HEK293 (cell line): ENCODE measurements around the gene PLXND1.

ENCODE experiments used
- CTCF ChIA-PET: fragments of 350-600 bp; formaldehyde crosslinking; extraction: SDS; loops from one replicate; lab custom pipeline; 2021; ENCODE audit warnings: antibody characterized with exemption; lab: Yijun Ruan, JAX
- POLR2A ChIA-PET: fragments of 300-600 bp; formaldehyde crosslinking; extraction: SDS; loops from one replicate; lab custom pipeline; 2020; ENCODE audit warnings: antibody characterized with exemption, inconsistent platforms; lab: Yijun Ruan, JAX
- H3K27ac ChIP-seq: fragments of 200-500 bp; sonication (Bioruptor generic); 2 replicates; pipeline ENCODE4 v1.5.1; 2014; ENCODE audit warnings: low read depth, low read length, control low read depth, inconsistent platforms; ENCODE audit errors: extremely low read depth
- H3K36me3 ChIP-seq, 2 experiments: fragments of 200-500 bp in 1 of 2; sonication (Bioruptor generic) in 1 of 2; 1 replicate in 1 of 2; 2 replicates in 1 of 2; pipeline ENCODE4 v1.5.1; 2014 to 2017; ENCODE audit warnings: inconsistent platforms in 2 of 2, low read length in 2 of 2; ENCODE audit not compliant: control insufficient read depth in 2 of 2, insufficient read depth in 1 of 2
- H3K4me1 ChIP-seq: fragments of 200-500 bp; sonication (Bioruptor generic); 2 replicates; pipeline ENCODE4 v1.5.1; 2014; ENCODE audit warnings: mild to moderate bottlenecking, low read length, inconsistent platforms; ENCODE audit not compliant: control insufficient read depth, insufficient read depth
- H3K4me3 ChIP-seq: 2 replicates; pipeline ENCODE4 v1.5.1; 2011; ENCODE audit warnings: low read depth, mild to moderate bottlenecking, control low read depth, low read length, moderate library complexity
- H3K9me3 ChIP-seq: fragments of 200-500 bp; sonication (Bioruptor generic); 2 replicates; pipeline ENCODE4 v1.5.1; 2014; ENCODE audit warnings: low read depth, low read length, inconsistent platforms; ENCODE audit not compliant: control insufficient read depth, insufficient read depth
- AEBP2 ChIP-seq: fragments of 450-650 bp; formaldehyde crosslinking; IDR thresholded peaks from 2 replicates; pipeline ENCODE4 v1.5.1; 2016; ENCODE audit warnings: missing biosample characterization, missing genetic modification characterization, borderline replicate concordance
- BCL6B ChIP-seq: fragments of 450-650 bp; formaldehyde crosslinking; IDR thresholded peaks from 2 replicates; pipeline ENCODE4 v1.5.1; 2017; ENCODE audit warnings: missing biosample characterization, missing genetic modification characterization
- HOXA7 ChIP-seq: sonication (generic); formaldehyde crosslinking; IDR thresholded peaks from 2 replicates; pipeline ENCODE4 v1.8.1; 2022; ENCODE audit warnings: missing genetic modification reagents, borderline replicate concordance
- IKZF3 ChIP-seq: fragments of 450-650 bp; IDR thresholded peaks from 2 replicates; pipeline ENCODE4 v1.5.0; 2018; ENCODE audit warnings: missing biosample characterization, mild to moderate bottlenecking, missing genetic modification characterization, moderate library complexity
- REPIN1 ChIP-seq: fragments of 450-650 bp; formaldehyde crosslinking; IDR thresholded peaks from 2 replicates; pipeline ENCODE4 v1.5.1; 2017; ENCODE audit warnings: missing biosample characterization, missing genetic modification characterization, low read depth
- SP7 ChIP-seq: fragments of 450-650 bp; formaldehyde crosslinking; IDR thresholded peaks from 2 replicates; pipeline ENCODE4 v1.5.1; 2016; ENCODE audit warnings: missing biosample characterization, missing genetic modification characterization
- ZBTB1 ChIP-seq: fragments of 450-650 bp; formaldehyde crosslinking; IDR thresholded peaks from 2 replicates; pipeline ENCODE4 v1.5.1; 2016; ENCODE audit warnings: missing biosample characterization, missing genetic modification characterization
- ZBTB49 ChIP-seq: fragments of 450-650 bp; formaldehyde crosslinking; IDR thresholded peaks from 2 replicates; pipeline ENCODE4 v1.5.1; 2016; ENCODE audit warnings: missing biosample characterization, missing genetic modification characterization, low read depth
- ZFP69B ChIP-seq: fragments of 450-650 bp; formaldehyde crosslinking; IDR thresholded peaks from 2 replicates; pipeline ENCODE4 v1.5.1; 2016; ENCODE audit warnings: missing biosample characterization, missing genetic modification characterization
- ZNF133 ChIP-seq: fragments of 450-650 bp; formaldehyde crosslinking; IDR thresholded peaks from 2 replicates; pipeline ENCODE4 v1.5.1; 2016; ENCODE audit warnings: missing biosample characterization, missing genetic modification characterization
- ZNF16 ChIP-seq: fragments of 450-650 bp; formaldehyde crosslinking; IDR thresholded peaks from 2 replicates; pipeline ENCODE4 v1.5.1; 2016; ENCODE audit warnings: low read depth, missing biosample characterization, missing genetic modification characterization
- ZNF169 ChIP-seq: fragments of 450-650 bp; formaldehyde crosslinking; IDR thresholded peaks from 2 replicates; pipeline ENCODE4 v1.5.1; 2016; ENCODE audit warnings: missing biosample characterization, missing genetic modification characterization
- ZNF175 ChIP-seq: fragments of 450-650 bp; formaldehyde crosslinking; IDR thresholded peaks from 2 replicates; pipeline ENCODE4 v1.5.1; 2016; ENCODE audit warnings: missing biosample characterization, missing genetic modification characterization
- ZNF221 ChIP-seq: fragments of 450-650 bp; formaldehyde crosslinking; IDR thresholded peaks from 2 replicates; pipeline ENCODE4 v1.5.1; 2017; ENCODE audit warnings: missing biosample characterization, missing genetic modification characterization, borderline replicate concordance
- ZNF26 ChIP-seq: fragments of 450-650 bp; formaldehyde crosslinking; IDR thresholded peaks from 2 replicates; pipeline ENCODE4 v1.5.1; 2016; ENCODE audit warnings: missing biosample characterization, missing genetic modification characterization
- ZNF292 ChIP-seq: fragments of 450-650 bp; formaldehyde crosslinking; IDR thresholded peaks from 2 replicates; pipeline ENCODE4 v1.5.1; 2016; ENCODE audit warnings: low read depth, missing biosample characterization, missing genetic modification characterization, borderline replicate concordance
- ZNF366 ChIP-seq: fragments of 450-650 bp; formaldehyde crosslinking; conservative IDR thresholded peaks from 2 replicates; pipeline ENCODE4 v1.5.1; 2016; ENCODE audit warnings: missing biosample characterization, missing genetic modification characterization
- ZNF391 ChIP-seq: fragments of 450-650 bp; formaldehyde crosslinking; IDR thresholded peaks from 2 replicates; pipeline ENCODE4 v1.5.1; 2016; ENCODE audit warnings: low read depth, missing biosample characterization, missing genetic modification characterization, borderline replicate concordance
- ZNF488 ChIP-seq: fragments of 450-650 bp; formaldehyde crosslinking; IDR thresholded peaks from 2 replicates; pipeline ENCODE4 v1.5.1; 2016; ENCODE audit warnings: missing biosample characterization, missing genetic modification characterization
- ZNF623 ChIP-seq: fragments of 450-650 bp; formaldehyde crosslinking; IDR thresholded peaks from 2 replicates; pipeline ENCODE4 v1.5.1; 2016; ENCODE audit warnings: missing biosample characterization, missing genetic modification characterization
- ZNF704 ChIP-seq: fragments of 450-650 bp; formaldehyde crosslinking; IDR thresholded peaks from 2 replicates; pipeline ENCODE4 v1.5.1; 2016; ENCODE audit warnings: missing biosample characterization, missing genetic modification characterization
- ZNF747 ChIP-seq: fragments of 450-650 bp; formaldehyde crosslinking; IDR thresholded peaks from 2 replicates; pipeline ENCODE4 v1.5.1; 2016; ENCODE audit warnings: missing biosample characterization, missing genetic modification characterization
- ZNF830 ChIP-seq: fragments of 450-650 bp; IDR thresholded peaks from 2 replicates; pipeline ENCODE4 v1.5.0; 2018; ENCODE audit warnings: missing biosample characterization, missing genetic modification characterization, low read depth, mild to moderate bottlenecking, moderate library complexity
- ZSCAN18 ChIP-seq: fragments of 450-650 bp; formaldehyde crosslinking; IDR thresholded peaks from 2 replicates; pipeline ENCODE4 v1.5.1; 2016; ENCODE audit warnings: missing biosample characterization, missing genetic modification characterization
- ZSCAN23 ChIP-seq: fragments of 450-650 bp; formaldehyde crosslinking; IDR thresholded peaks from 2 replicates; pipeline ENCODE4 v1.5.1; 2016; ENCODE audit warnings: missing biosample characterization, missing genetic modification characterization

PLXND1 gene

GRCh38 chr3:129539206-129539605 is 67.3 kb downstream of the PLXND1 start:
- Histone ChIP-seq H3K4me1 (no peaks in the 10 kb centered on the region), H3K27ac (no peak overlapping the region), H3K36me3 (no peaks in the 10 kb centered on the region), H3K9me3 (no peaks in the 10 kb centered on the region), H3K4me3 (no peak overlapping the region)
- TF ChIP-seq BCL6B (tag by site-specific recombination) (no peak), ZNF169 (tag by site-specific recombination) (no peak), SP7 (tag by site-specific recombination) (no peak), ZNF292 (tag by site-specific recombination) (no peak), REPIN1 (tag by site-specific recombination) (no peak), ZNF175 (tag by site-specific recombination) (no peak), IKZF3 (no peak), ZNF366 (tag by site-specific recombination) (no peak), ZNF133 (no peak), ZNF391 (tag by site-specific recombination) (no peak)
- ChIA-PET POLR2A (no interaction called here), CTCF (interaction anchor here (1.1 to 1.3 kb wide), 2 partner anchors 44 to 49 kb away, joined by 3 read pairs; no protein-coding TSS in a partner anchor)

- no peak for TF ChIP-seq ZNF221 (tag by site-specific recombination)
- TF ChIP-seq ZNF16 (tag by site-specific recombination): no peak
- no peak for TF ChIP-seq ZSCAN18 (tag by site-specific recombination)
- no peak for TF ChIP-seq AEBP2
- no peak for TF ChIP-seq ZBTB1 (tag by site-specific recombination)
- TF ChIP-seq HOXA7: no peak
- TF ChIP-seq ZNF830 (tag by site-specific recombination): no peak
- TF ChIP-seq ZSCAN23 (tag by site-specific recombination): no peak
- no peak for TF ChIP-seq ZNF704 (tag by site-specific recombination)
- TF ChIP-seq ZBTB49 (tag by site-specific recombination): no peak
- TF ChIP-seq ZNF488: no peak
- TF ChIP-seq ZNF747 (tag by site-specific recombination): no peak
- no peak for TF ChIP-seq ZNF623
- TF ChIP-seq ZFP69B (tag by site-specific recombination): no peak
- no peak for TF ChIP-seq ZNF26 (tag by site-specific recombination)
- Histone ChIP-seq H3K4me3 (no peak overlapping the region), H3K36me3 (no peaks in the 10 kb centered on the region), H3K27ac (no peak overlapping the region), H3K9me3 (no peaks in the 10 kb centered on the region), H3K4me1 (no peaks in the 10 kb centered on the region)
- CTCF ChIA-PET: no interaction called here
- POLR2A ChIA-PET: no interaction called here
These were observed 69.7 kb downstream of the PLXND1 start for GRCh38 chr3:129536804-129537203.
